ENCODE data around the gene TENM4.
"Not testable (repeated sequence)": the region's sequence is repeated elsewhere in the genome, so short reads cannot be mapped to it uniquely, and the experiment has no call there.

Gene TENM4

GRCh38 chr11:78921509-78921908 is 519.3 kb downstream of the TENM4 start:
- DNase-seq, result no peak

DNA sequence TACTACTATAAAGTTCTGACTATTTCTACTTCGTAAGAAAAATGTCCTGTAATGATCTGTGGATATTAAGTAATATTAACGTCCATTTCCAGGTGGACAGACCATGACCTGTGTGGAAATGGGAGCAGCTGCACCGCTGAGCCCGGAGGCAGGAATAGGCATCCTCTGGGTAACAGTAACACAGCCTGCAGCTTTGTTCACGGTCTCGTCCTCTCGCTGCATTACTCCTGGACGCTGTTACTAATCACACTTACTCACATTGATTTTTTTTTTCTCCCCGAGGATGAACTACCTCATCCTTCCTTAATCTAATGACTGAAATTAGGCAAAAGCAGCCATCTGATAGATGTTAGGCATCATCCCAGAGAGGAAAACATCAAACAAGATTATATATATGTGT is 520.5 kb downstream of the TENM4 start:
- no peak for DNase-seq

GRCh38 chr11:78916759-78917158 is 524.1 kb downstream of the TENM4 start:
- DNase-seq, result no peak

DNA sequence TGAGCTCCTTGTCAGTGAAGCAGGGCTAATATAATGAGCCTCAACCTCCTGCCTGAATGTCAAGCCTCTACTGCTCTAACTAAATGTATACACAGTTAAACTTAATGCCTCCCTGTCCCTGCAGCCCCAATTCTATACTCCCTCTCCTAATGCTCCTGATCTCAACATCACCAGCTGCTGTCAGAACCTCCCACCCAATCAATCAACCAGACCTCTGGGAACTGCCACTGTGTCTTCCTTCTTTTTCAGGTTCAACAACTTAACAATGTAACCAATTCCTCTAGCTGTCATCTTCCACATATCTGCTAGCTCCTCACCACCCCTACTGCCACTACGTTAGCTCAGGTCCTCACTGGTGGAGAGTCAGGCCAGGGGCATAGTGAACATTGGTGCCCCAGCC is 526.3 kb downstream of the TENM4 start:
- peak; percentile 25 for DNase-seq

- no peak for DNase-seq
Measured at GRCh38 chr11:78912778-78913177, 528.1 kb downstream of the TENM4 start.

DNA sequence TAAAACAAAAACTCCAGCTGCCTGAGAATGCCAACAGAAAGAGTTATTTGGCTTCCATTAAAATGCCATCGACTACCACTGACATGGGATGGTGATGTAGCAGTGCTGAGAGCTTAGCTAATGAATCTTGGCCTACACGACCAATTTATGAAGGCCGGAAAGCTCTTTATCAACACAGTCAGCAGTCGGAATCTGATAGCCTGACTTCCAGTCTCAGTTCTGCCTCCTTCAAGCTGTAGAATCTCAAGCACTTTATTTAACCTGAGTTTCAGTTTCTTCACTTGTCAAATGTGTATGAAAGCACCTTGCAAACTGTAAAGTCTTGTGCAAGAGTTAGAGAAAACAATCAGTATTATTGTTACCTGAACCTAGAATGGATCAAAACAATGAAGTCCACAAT is 530.5 kb downstream of the TENM4 start:
- no peak for DNase-seq

GRCh38 chr11:78909386-78909785 is 531.4 kb downstream of the TENM4 start:
- no peak for DNase-seq

DNA sequence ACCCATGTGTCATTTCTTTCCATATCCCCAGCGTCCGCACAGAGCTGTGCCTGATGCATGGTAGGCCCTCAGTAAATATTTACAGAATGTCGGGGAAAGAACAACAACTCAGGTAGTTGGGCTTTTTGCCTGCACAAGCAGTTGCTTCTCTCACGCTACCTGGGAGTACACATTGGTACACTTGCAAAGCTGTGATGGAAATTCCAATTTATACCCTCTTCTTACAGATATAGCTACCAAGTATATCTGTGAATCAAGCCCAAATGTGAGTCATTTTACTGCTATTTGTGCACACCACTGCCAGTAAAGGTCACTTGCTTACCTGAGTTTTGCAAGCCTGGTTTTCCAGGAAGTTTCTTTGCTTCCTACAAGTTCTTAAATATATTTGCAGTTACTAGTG is 533.2 kb downstream of the TENM4 start:
- no peak for DNase-seq

DNA sequence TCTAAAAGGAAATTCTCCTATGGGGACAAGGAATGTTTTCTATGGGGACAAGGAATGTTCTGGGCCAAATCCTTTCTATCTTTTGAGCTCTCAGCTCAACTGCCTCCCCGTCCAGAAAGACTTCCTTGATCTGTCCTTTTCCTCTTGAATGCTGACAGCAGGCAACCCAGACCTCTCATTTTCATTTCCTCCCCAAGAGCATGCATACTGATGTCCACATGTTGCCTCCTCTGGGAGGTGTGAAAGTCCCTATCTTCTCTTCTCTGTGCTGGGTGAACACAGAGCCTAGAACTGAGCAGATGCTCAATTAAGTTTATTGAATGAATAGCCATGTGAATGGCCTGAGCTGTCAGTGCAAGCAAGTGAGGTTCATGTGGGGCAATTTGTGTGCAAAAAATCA is 534.3 kb downstream of the TENM4 start:
- DNase-seq, result no peak

- DNase-seq, result no peak
Measured at GRCh38 chr11:78905756-78906155, 535.1 kb downstream of the TENM4 start.

- DNase-seq, result no peak
Measured at GRCh38 chr11:78902771-78903507, 537.9 kb downstream of the TENM4 start.

DNA sequence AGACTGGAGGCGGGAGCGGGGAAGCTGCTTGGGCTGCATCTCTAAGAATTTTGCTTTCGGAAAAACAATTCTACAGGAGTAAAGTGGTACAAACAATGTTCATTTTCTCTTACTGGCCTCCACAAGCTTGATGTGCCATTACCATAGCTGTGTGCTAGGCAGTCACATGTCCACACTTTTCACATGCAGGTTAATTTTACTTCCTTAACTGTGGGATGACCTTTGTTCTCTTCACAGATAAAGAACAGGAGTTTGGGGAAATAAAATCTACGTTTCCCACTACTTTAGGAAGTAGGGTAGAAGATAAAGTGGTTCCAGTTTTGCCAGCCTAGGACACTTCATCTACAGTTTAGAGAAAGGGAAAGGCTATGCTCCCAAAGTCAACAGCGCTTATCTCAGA is 539.0 kb downstream of the TENM4 start:
- no peak for DNase-seq

DNA sequence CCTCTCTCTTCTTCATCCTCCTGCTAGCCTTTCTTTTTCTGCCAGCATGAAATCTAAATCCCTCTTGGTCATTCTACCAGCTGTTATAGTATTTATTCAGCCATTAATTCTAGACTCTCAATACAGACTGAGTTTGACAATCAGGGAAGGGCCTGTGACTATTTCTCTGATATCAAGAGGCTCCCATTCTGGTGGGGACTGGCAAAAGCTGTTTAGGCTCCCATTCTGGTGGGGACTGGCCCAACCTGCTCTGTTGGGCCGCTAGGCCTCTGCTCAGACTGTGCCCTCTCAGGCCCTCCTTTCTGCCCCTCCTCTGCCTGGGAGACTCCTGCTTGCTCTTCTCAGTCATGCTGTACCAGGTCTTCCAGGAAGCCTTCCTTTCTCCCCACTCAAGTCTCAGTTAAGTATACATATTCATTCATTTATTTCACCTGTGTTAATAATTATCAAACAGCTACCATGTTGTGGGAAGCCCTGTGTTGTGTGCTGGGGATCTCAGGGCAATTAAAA is 542.5 kb downstream of the TENM4 start:
- no peak for DNase-seq

- DNase-seq, result no peak
Measured at GRCh38 chr11:78893996-78894395, 546.8 kb downstream of the TENM4 start.

DNA sequence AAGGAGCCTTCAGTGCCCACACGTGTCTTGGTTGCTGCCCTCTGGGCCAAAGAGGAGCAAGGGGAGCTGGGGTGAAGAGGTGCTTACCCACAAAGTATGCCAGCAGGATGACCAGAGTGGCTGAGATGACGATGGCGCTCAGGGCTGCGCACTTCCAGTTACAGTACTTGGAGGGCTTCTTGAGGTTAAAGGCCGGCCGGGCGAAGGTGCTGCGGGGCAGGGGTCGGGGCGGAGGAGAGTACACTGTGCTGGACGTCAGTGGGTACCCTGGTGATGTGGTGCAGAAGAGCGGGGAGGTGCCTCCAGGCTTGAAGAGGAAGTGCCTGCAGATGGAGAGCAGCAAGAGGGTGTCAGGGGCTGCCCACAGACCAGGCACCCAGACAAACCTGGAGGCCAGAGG is 551.1 kb downstream of the TENM4 start:
- no peak for DNase-seq

- no peak for DNase-seq
Measured at GRCh38 chr11:78886616-78887015, 554.2 kb downstream of the TENM4 start.

DNA sequence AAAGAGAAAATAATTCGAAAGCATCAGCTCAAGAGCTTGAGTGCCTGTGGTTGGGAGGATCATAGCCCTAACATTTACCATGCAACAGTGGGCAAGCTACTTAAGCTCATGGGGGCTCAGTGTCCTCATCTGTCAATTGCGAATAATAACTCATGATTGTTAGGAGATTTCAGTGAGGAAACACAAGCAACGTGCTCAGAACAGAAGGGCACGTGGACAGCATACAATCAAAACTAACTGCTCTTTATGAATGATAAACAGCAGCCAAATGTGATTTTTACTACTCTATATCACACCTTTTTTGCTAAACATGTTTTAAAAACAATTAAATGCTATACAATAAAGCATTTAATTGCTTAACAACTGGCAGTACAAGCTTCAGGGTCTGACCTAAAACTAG is 556.1 kb downstream of the TENM4 start:
- no peak for DNase-seq

DNA sequence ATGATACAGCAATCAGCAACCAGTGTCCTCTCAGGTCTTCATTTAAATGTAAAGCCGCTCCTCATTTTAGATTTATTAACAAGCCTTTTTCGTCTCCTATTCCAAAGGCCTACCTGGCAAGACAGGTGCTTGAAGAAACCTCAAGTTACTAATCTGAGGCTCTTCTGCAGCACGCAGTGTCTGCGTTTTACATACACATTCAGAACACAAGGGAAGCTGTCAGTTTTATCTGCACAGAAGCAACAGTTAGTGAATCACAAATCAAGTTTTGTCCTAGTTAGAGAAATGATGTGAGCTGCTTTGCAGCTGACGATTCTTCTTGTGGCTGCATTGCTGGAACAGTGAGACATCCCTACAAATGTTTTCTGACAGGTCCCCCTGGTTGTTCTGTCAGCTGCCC is 557.3 kb downstream of the TENM4 start:
- DNase-seq, result no peak

GRCh38 chr11:78879094-78879980 is 561.5 kb downstream of the TENM4 start:
- not testable (repeated sequence) for DNase-seq

DNA sequence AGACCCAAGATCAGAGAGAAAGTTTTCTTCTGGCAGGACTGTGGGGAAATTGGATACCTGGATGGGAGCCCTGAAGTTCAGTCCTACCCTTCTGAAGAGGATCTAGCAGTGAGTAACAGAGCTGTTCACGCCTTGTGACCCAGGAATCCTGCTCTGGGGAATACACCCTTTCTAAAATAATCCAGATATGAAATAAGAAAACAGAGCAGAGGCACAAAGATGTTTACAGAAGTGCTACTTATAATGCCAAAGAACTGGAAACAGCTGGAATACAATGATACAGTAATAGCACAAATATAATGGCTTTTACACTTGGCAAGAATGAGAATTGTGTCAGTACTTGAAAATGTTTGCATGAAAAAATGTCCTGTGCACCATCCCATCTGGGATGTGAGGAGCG is 562.2 kb downstream of the TENM4 start:
- no peak for DNase-seq

DNA sequence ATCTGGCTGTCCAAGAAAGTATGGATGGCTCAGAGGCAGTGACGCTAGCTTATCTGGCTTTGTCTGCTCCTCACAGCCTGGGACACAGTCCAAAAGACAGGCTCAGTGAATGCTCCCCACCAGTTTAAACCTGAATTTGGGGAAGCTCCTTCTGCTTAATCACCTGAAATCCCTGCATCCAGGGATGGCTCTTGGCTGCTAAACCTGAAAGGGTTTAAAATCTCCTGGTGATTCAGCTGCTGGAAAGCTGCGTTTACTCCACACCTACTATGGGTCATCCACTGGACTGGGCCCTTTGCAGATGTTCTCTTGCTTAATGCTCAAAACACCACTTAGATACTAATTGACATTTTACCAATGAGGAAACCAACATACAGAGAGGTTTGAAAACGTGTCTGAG is 564.2 kb downstream of the TENM4 start:
- no peak for DNase-seq

GRCh38 chr11:78870655-78871054 is 570.2 kb downstream of the TENM4 start:
- no peak for DNase-seq

- DNase-seq, result no peak
Measured at GRCh38 chr11:78869293-78869692, 571.5 kb downstream of the TENM4 start.

GRCh38 chr11:78868563-78868962 is 572.3 kb downstream of the TENM4 start:
- no peak for DNase-seq

Data from DMS79 (cell line).